HUES48 (cell line): Measurements from ENCODE around the gene CISTR.
"Not testable (repeated sequence)": the region's sequence is repeated elsewhere in the genome, so short reads cannot be mapped to it uniquely, and the experiment has no call there.

Experiments
- H3K27ac ChIP-seq: one replicate; pipeline ENCODE4 v1.7.0; 2013; ENCODE audit warnings: low read depth, low read length, inconsistent platforms
- H3K27me3 ChIP-seq: 2 replicates; pipeline ENCODE4 v1.6.1; 2013; ENCODE audit warnings: mild to moderate bottlenecking, low read length; ENCODE audit not compliant: control insufficient read depth, insufficient read depth
- H3K36me3 ChIP-seq: 2 replicates; pipeline ENCODE4 v1.6.1; 2013; ENCODE audit warnings: low read length; ENCODE audit not compliant: control insufficient read depth, insufficient read depth
- H3K4me1 ChIP-seq: 2 replicates; pipeline ENCODE4 v1.6.1; 2013; ENCODE audit warnings: mild to moderate bottlenecking, low read length; ENCODE audit not compliant: control insufficient read depth, insufficient read depth
- H3K4me3 ChIP-seq: 2 replicates; pipeline ENCODE4 v1.5.1; 2013; ENCODE audit warnings: mild to moderate bottlenecking, low read depth, low read length
- H3K9ac ChIP-seq: 2 replicates; pipeline ENCODE4 v1.6.1; 2013; ENCODE audit warnings: mild to moderate bottlenecking, low read depth, low read length, moderate library complexity
- H3K9me3 ChIP-seq: 2 replicates; pipeline ENCODE4 v1.6.1; 2013; ENCODE audit warnings: low read length; ENCODE audit not compliant: control insufficient read depth, insufficient read depth

The CISTR gene

DNA sequence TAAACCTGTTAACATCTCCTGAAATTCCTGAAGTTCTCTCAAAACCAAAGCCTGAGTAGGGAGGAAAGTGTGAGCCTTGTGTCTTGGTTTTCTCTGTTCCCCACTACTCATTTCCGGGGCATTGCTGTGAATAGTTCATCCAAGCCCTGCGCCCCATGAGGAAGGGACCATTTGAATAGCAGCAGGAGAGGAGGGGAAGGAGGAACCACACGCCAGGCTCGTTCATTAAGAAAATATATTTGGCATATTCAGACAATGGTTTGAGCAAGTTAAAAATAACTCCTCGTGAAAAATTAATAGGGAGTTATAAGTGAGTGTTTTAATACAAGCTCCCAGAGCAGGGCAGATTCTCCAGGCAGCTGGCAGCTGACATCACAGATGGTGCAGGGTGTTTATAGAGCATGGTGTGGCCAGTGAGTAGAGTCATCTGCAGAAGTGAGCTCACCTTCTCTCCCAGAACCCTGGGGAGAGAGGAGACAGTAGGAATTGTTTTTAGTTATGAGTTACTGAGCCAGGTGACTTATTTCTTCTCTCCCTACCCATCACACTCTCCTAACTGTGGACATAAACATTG is 29.5 kb upstream of the CISTR start:
- Histone ChIP-seq H3K9ac (no peak overlapping the region), H3K36me3 (no peaks in the 10 kb centered on the region), H3K9me3 (no peaks in the 10 kb centered on the region), H3K4me1 (no peaks in the 10 kb centered on the region), H3K4me3 (no peak overlapping the region), H3K27me3 (peaks cover 27% of the 10 kb centered on the region), H3K27ac (no peak overlapping the region)

DNA sequence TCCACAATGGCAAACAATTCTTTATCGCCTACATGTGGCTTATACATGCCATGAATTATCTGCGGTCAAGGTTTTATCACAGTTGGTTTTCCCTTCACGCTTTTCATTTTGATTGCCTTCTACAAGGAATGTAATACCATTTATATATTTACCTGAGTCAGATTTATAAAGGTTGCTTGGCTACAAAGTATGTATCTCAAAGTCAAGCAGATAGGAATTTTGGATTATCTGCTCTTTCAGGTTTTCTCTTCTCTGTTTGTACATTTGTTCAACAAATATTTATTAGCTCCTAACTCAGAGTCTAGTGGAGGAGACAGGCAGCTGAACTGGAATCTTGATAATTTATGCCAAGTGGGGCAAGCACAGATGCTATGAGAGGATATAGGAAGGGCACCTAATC is 28.5 kb upstream of the CISTR start:
- H3K4me1 ChIP-seq = no peaks in the 10 kb centered on the region
- no peak overlapping the region for H3K4me3 ChIP-seq
- no peak overlapping the region for H3K9ac ChIP-seq
- H3K9me3 ChIP-seq = no peaks in the 10 kb centered on the region
- H3K27me3 ChIP-seq = peaks cover 36% of the 10 kb centered on the region
- H3K27ac ChIP-seq = no peak overlapping the region
- no peaks in the 10 kb centered on the region for H3K36me3 ChIP-seq

DNA sequence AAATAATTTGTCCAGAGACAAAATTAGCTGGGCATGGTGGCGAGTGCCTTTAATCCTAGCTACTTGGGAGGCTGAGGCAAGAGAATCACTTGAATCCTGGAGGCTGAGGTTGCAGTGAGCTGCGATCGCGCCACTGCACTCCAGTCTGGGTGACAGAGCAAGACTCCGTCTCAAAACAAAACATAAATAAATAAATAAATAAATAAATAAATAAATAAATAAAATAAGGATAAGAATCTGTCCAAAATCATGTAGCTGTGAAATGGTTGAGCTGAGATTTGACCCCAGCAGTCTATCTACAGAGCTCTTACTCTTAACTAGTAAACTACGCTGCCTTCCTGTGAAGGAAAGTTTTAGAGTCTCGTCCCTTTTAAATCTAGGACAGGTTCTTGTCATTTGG is 27.9 kb upstream of the CISTR start:
- not testable (repeated sequence) for H3K9ac ChIP-seq, H3K9me3 ChIP-seq, H3K4me3 ChIP-seq, H3K27ac ChIP-seq, H3K4me1 ChIP-seq, H3K36me3 ChIP-seq
- H3K27me3 ChIP-seq = peaks cover 36% of the 10 kb centered on the region

DNA sequence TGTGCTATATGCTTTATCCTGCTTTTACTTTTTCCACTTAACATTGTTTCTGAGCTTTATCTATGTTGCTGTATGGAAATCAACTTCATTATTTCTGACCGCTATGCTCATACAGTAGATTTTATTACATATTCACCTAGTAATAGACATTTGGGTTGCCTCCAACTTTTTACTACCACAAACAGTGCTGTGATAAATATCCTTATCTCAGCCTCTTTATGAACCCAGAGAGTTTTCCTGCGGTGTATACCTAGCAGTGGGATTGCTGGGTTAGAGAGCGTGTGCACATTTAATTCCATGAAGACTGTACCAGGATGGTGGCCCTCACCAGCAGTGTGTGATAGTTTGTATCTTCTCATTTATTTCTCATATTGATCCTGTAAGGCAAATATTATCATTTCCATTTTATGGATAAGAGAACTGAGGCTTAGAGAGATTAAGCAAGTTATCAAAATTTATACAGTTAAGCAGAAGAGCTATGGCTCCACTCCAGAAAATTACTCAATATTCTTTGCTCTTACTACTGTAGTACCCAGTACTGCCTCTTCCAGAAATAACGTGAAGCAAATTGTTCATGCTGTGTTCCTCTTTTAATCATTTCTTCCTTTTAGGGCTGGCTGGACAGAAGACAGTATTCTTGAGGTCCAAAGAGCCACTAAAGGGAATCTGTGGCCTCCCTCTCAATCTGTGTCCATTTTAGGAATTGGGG is 26.3 kb upstream of the CISTR start:
- H3K4me3 ChIP-seq = no peak overlapping the region
- H3K27ac ChIP-seq = no peak overlapping the region
- H3K4me1 ChIP-seq = no peaks in the 10 kb centered on the region
- peaks cover 36% of the 10 kb centered on the region for H3K27me3 ChIP-seq
- H3K9me3 ChIP-seq = no peaks in the 10 kb centered on the region
- no peaks in the 10 kb centered on the region for H3K36me3 ChIP-seq
- H3K9ac ChIP-seq = no peak overlapping the region

DNA sequence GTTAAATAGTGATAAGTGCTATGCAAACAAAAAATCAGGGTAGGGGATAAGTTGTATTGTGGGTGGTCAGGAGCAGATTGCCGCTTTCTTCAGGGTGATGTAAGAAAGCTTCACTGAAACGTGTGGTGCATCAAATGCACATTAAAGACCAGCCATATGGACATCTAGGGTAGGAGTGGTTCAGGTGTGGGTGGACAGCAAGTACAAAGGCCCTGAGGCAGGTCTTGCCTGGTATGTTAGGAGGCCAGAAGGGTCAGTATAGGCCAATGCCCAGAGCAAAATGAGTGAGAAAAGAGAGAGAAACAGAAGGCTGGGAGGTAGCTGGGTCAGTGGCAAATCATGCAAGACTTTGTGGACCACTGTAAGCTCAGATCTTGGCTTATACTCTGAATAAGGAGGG is 25.6 kb upstream of the CISTR start:
- no peak overlapping the region for H3K9ac ChIP-seq
- H3K4me3 ChIP-seq = no peak overlapping the region
- H3K36me3 ChIP-seq = no peaks in the 10 kb centered on the region
- peaks cover 36% of the 10 kb centered on the region for H3K27me3 ChIP-seq
- no peaks in the 10 kb centered on the region for H3K9me3 ChIP-seq
- H3K4me1 ChIP-seq = no peaks in the 10 kb centered on the region
- no peak overlapping the region for H3K27ac ChIP-seq

DNA sequence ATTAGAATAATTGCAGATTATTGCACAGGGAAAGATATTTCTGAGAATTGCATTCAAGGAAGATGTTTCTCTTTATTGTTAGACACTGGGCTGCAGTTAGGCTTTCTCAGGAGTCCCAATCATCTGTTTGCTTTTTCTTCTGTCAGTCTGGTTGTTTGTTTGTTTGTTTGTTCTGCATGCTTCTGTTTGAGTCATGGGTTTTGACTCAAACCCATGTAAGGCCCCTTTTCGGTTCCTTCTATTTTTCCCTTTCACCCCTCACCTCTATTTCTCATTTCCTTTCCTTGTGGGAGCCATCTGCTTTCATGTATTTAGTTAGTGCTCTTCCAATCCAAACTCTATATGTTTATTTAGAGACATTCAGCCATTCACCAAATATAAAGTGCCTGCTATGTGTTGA is 25.1 kb upstream of the CISTR start:
- H3K9ac ChIP-seq = no peak overlapping the region
- H3K4me3 ChIP-seq = no peak overlapping the region
- no peaks in the 10 kb centered on the region for H3K36me3 ChIP-seq
- H3K27me3 ChIP-seq = peaks cover 33% of the 10 kb centered on the region
- no peaks in the 10 kb centered on the region for H3K9me3 ChIP-seq
- H3K4me1 ChIP-seq = no peaks in the 10 kb centered on the region
- H3K27ac ChIP-seq = no peak overlapping the region

DNA sequence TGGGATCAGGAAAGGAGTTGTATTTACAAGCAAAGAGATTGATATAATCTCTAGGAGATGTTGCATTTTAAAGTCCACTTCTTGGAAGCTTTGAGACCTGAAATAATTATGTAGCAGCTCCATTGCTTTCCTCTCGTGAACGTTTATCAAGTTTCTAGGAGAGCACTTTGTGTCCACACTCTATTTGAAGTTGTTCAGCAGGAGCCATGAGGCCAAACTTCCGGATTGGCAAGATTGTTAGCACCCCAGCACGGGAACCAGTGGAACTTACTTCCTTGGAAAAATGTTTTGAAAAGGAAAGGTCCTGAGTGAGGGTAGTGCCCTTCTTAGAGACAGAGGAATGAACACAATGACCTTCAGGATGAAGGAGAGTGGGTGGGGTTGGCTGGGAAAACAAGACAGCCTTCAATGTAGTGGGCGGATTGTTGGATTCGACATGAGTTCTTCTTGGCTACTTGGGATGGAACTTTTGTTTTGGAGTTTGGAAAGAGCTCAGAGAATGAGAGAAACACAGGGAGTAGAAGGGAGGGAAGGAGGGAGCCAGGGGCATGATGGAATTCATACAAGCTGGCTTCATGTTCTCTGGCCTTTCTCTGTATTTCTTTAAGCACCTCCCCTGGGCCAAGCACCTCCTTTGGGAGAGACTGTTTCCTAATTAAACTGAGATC is 23.8 kb upstream of the CISTR start:
- Histone ChIP-seq H3K9ac (no peak overlapping the region), H3K4me1 (no peaks in the 10 kb centered on the region), H3K36me3 (no peaks in the 10 kb centered on the region), H3K27me3 (peaks cover 27% of the 10 kb centered on the region), H3K4me3 (no peak overlapping the region), H3K9me3 (no peaks in the 10 kb centered on the region), H3K27ac (no peak overlapping the region)

DNA sequence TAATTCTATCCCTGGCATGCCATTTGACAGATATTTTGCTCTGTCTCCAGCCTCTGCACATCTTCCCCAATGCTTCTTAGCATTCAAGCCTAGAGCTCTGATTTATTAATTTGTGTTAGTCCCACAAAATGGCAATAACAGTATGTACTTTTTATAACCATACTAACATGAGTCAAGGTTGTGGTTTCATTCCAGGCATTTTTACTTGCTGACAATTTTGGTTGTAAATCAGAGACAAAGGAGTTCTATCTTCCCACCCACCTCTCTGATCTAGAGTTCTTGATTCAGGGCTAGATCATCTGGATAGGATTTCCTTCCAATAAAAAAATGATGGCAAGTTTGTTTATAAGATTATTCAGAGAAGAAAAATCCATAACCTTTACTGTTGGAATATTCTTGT is 18.5 kb upstream of the CISTR start:
- Histone ChIP-seq H3K27ac (no peak overlapping the region), H3K36me3 (no peaks in the 10 kb centered on the region), H3K27me3 (peaks cover 48% of the 10 kb centered on the region), H3K9me3 (no peaks in the 10 kb centered on the region), H3K9ac (no peak overlapping the region), H3K4me1 (no peaks in the 10 kb centered on the region), H3K4me3 (no peak overlapping the region)

DNA sequence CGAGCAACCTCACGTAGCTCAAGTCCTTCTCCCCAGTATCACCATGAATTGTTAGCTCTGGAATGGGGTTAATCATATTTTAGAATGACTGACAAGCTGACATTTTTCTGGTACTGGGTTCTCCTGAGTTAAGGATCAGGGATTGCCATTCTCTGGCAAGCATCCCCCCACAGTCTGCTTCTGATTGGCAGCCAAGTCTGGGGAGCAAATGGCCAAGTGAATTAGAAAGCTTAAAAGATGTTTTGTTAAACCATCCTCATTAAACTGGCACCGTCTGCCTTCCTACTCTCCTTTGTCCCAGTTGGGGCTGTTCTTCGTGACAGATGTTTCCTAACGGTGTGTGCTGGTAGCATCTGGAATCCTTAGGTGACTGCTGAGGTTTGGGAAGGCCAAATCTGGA is 17.2 kb upstream of the CISTR start:
- no peak overlapping the region for H3K27ac ChIP-seq
- H3K27me3 ChIP-seq = peaks cover 56% of the 10 kb centered on the region

DNA sequence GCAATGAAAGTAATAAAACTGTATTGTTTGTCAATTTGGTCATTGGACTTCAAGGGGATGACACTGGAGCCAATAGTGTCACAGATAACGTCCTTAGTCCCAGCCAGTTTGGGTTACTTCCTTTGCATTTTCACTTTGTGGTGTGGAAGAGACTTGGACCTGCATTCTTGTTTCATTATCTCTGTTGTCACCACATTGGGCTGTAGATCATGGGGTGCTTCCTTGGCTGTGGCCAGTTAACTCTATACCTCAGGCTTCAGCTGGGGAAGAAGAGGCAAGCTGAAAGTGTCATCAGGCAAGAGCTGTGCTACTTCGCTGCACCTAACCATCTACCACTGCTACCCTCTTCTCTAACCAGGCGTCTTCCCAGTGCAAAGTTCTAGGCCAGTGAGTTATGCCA is 15.1 kb upstream of the CISTR start:
- H3K27ac ChIP-seq = no peak overlapping the region
- no peaks in the 10 kb centered on the region for H3K36me3 ChIP-seq
- no peaks in the 10 kb centered on the region for H3K9me3 ChIP-seq
- no peak overlapping the region for H3K9ac ChIP-seq
- no peak overlapping the region for H3K4me3 ChIP-seq
- H3K4me1 ChIP-seq = no peaks in the 10 kb centered on the region
- peaks cover 69% of the 10 kb centered on the region for H3K27me3 ChIP-seq

More for the DNA sequence above, 17.2 kb upstream of the CISTR start:
- Histone ChIP-seq H3K36me3 (no peaks in the 10 kb centered on the region), H3K4me1 (no peaks in the 10 kb centered on the region), H3K9ac (no peak overlapping the region), H3K4me3 (no peak overlapping the region), H3K9me3 (no peaks in the 10 kb centered on the region)

DNA sequence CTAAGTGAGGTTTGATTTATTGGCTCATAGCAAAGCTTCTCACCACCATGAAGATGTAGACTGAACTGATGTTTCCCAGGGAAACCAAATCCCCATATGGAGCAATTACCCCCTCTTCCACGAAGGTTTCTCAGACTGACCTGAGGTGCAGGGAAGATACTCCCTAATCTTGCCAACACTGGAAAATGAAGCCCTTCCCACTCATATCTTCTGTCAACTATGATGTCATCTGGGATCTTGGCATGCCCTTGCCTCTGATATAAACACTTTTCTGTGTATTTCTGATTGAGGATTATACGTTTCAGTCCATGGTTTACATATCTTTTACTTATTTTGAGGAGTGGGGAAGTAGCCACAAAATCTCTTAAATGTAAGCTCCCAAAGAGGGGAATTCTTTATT is 14.1 kb upstream of the CISTR start:
- H3K36me3 ChIP-seq = no peaks in the 10 kb centered on the region
- no peak overlapping the region for H3K27ac ChIP-seq
- no peak overlapping the region for H3K9ac ChIP-seq
- H3K4me1 ChIP-seq = no peaks in the 10 kb centered on the region
- no peak overlapping the region for H3K4me3 ChIP-seq
- peaks cover 63% of the 10 kb centered on the region for H3K27me3 ChIP-seq
- no peaks in the 10 kb centered on the region for H3K9me3 ChIP-seq
